ENCODE results near the gene DAGLA. TPM values are rescaled to one million over a fixed set of nuclear protein-coding genes. Genes with fewer than 3 reads are reported as not detected.

Gene DAGLA
- total RNA-seq, 1 experiment from 2014 or later = 4.5 TPM

- no peak for DNase-seq
- H3K14ac ChIP-seq (ENCODE audit: insufficient read depth, low read length) = no peak overlapping the region
- H3K79me2 ChIP-seq (ENCODE audit: insufficient read depth, low read length) = no peaks in the 10 kb centered on the region
- Mint-ChIP-seq H3K4me3 (no peak overlapping the region), H3K9me3 (no peaks in the 10 kb centered on the region), H3K27me3 (ENCODE audit: low read depth) (no peaks in the 10 kb centered on the region), H3K4me1 (peaks cover 0 to 2% of the 10 kb centered on the region in 2 experiments; a peak in 1 of 4 replicates), H3K36me3 (ENCODE audit: insufficient read depth in 1 of 3, low read depth in 3 of 3) (peaks cover 8 to 22% (median 21%) of the 10 kb centered on the region in 3 experiments), H3K27ac (no peak overlapping the region)
- no peaks in the 10 kb centered on the region for H3K4me1 ChIP-seq (ENCODE audit: insufficient read depth, low read length)
- no peak overlapping the region for H3K56ac ChIP-seq (ENCODE audit: insufficient read length, low read depth, low read length)
- H4K20me1 ChIP-seq (ENCODE audit: control insufficient read depth, insufficient read depth, insufficient read length) = no peaks in the 10 kb centered on the region
- H4K91ac ChIP-seq (ENCODE audit: insufficient read length, low read depth, low read length) = no peak overlapping the region
- no peak overlapping the region for H3K4me2 ChIP-seq (ENCODE audit: insufficient read depth, insufficient read length, low read length)
- no peak overlapping the region for H4K5ac ChIP-seq (ENCODE audit: insufficient read length, low read depth, low read length)
- H3K79me1 ChIP-seq (ENCODE audit: insufficient read depth, low read depth, low read length, poor library complexity, severe bottlenecking) = no peaks in the 10 kb centered on the region
- no peak overlapping the region for H2BK15ac ChIP-seq (ENCODE audit: low read depth, low read length)
- no peak overlapping the region for H3K18ac ChIP-seq (ENCODE audit: insufficient read length, low read depth, low read length)
- H3K9ac ChIP-seq (ENCODE audit: extremely low read depth, insufficient read length, low read length) = no peak overlapping the region
- H2BK12ac ChIP-seq (ENCODE audit: insufficient read length, low read depth, low read length) = no peak overlapping the region
- no peak overlapping the region for H2BK20ac ChIP-seq (ENCODE audit: low read depth, low read length, poor library complexity, severe bottlenecking)
- H2AK5ac ChIP-seq (ENCODE audit: insufficient read length, low read length) = no peak overlapping the region
- H3K9me3 ChIP-seq (ENCODE audit: control insufficient read depth, low read depth, low read length) = no peaks in the 10 kb centered on the region
- H3K4ac ChIP-seq (ENCODE audit: low read depth, low read length) = no peak overlapping the region
- H3K27ac ChIP-seq (ENCODE audit: insufficient read length, low read depth, low read length) = no peak overlapping the region
- H2BK5ac ChIP-seq (ENCODE audit: insufficient read length, low read length) = no peak overlapping the region
- H2BK120ac ChIP-seq (ENCODE audit: low read depth, low read length, poor library complexity, severe bottlenecking) = no peak overlapping the region
- H3K23me2 ChIP-seq (ENCODE audit: insufficient read length, low read depth, low read length, poor library complexity, severe bottlenecking) = no peaks in the 10 kb centered on the region
- no peak overlapping the region for H2AFZ ChIP-seq (ENCODE audit: low read length)
- H3T11ph ChIP-seq (ENCODE audit: low read length) = no peak overlapping the region
- TF ChIP-seq, protein P1, sequence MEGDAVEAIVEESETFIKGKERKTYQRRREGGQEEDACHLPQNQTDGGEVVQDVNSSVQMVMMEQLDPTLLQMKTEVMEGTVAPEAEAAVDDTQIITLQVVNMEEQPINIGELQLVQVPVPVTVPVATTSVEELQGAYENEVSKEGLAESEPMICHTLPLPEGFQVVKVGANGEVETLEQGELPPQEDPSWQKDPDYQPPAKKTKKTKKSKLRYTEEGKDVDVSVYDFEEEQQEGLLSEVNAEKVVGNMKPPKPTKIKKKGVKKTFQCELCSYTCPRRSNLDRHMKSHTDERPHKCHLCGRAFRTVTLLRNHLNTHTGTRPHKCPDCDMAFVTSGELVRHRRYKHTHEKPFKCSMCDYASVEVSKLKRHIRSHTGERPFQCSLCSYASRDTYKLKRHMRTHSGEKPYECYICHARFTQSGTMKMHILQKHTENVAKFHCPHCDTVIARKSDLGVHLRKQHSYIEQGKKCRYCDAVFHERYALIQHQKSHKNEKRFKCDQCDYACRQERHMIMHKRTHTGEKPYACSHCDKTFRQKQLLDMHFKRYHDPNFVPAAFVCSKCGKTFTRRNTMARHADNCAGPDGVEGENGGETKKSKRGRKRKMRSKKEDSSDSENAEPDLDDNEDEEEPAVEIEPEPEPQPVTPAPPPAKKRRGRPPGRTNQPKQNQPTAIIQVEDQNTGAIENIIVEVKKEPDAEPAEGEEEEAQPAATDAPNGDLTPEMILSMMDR (conservative IDR thresholded peaks at IDR 0.05) = no peak
- H3K23ac ChIP-seq (ENCODE audit: insufficient read length, low read depth, low read length) = no peak overlapping the region
- no peaks in the 10 kb centered on the region for H3K27me3 ChIP-seq (ENCODE audit: insufficient read depth, low read length)
- H4K8ac ChIP-seq (replicated peaks; ENCODE audit: insufficient read length, low read depth, low read length) = no peak overlapping the region
- WGBS (ENCODE audit: extremely low coverage, insufficient read length, low lambda C conversion rate) = no CpG with 5 or more reads among the region's 3 CpGs
These were observed 47.2 kb downstream of the DAGLA start for GRCh38 chr11:61727401-61727811.

All from H9 (cell line).